ENCODE data around the gene CEACAM1.
"Not testable (repeated sequence)": the region's sequence is repeated elsewhere in the genome, so short reads cannot be mapped to it uniquely, and the experiment has no call there.

Gene CEACAM1

DNA sequence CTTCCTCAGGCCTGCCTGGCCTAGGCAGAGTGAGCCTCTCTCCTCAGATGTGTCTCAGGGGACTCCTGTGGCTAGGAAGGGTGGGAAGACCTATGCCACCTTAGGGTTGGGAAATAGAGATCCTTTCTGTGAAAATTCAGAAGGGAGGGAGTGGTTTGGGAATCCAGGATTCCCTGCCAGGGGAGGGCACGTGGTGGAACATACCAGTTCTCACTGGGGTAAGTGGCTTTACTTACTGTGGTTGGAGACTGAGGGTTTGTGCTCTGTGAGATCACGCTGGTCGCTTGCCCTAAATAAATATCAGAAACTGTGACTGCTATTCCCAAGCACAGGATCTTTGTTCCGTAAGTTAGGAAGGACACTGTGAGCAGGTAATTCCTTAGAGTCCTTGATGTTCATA, 16.9 kb downstream of the CEACAM1 start:
- peaks cover 7% of the 10 kb centered on the region; the same call in 1 of the 2 replicates for H3K4me1 ChIP-seq (ENCODE audit: control insufficient read depth, insufficient read depth, low read length)

DNA sequence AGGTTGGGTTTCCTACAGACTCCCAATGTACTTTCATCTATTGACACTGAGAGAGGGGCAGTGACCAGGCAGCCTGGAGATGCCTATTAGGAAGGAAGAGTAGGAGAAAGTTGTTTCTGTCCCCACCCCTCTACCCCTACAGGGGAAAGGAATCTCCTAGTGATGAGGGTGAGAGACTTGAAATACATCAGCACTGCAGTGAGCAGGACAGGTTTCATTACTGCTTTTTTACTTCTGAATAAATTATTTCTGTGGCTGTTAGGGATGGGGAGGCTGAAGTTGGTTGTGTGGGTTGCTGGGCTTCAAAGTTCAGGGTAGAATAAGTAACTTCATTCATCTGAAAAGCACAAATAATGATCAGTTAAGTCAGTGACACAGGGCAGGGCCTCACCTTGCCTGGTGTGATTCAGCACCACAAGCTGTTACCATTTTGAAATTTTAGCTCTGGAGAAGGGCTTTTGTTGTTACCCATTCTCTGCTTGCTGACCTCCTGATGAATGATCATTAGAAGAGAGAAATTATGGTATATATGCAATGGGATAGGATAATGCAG, 19.3 kb downstream of the CEACAM1 start:
- Histone ChIP-seq H3K27ac (ENCODE audit: low read depth, low read length) (no peak overlapping the region), H3K27me3 (ENCODE audit: control insufficient read depth, insufficient read depth, low read length) (no peaks in the 10 kb centered on the region), H3K4me1 (ENCODE audit: control insufficient read depth, insufficient read depth, low read length) (peaks cover 7% of the 10 kb centered on the region; the same call in 1 of the 2 replicates), H3K9me3 (ENCODE audit: control insufficient read depth, insufficient read depth, low read length) (no peaks in the 10 kb centered on the region), H3K4me3 (ENCODE audit: low read depth, low read length) (no peak overlapping the region), H3K36me3 (ENCODE audit: control insufficient read depth, insufficient read depth, low read length) (no peaks in the 10 kb centered on the region), H3K9ac (ENCODE audit: low read depth, low read length) (no peak overlapping the region)

More for the DNA sequence above, 16.9 kb downstream of the CEACAM1 start:
- Histone ChIP-seq H3K36me3 (ENCODE audit: control insufficient read depth, insufficient read depth, low read length) (no peaks in the 10 kb centered on the region), H3K9ac (ENCODE audit: low read depth, low read length) (no peak overlapping the region), H3K27ac (ENCODE audit: low read depth, low read length) (no peak overlapping the region), H3K9me3 (ENCODE audit: control insufficient read depth, insufficient read depth, low read length) (no peaks in the 10 kb centered on the region), H3K4me3 (ENCODE audit: low read depth, low read length) (no peak overlapping the region), H3K27me3 (ENCODE audit: control insufficient read depth, insufficient read depth, low read length) (no peaks in the 10 kb centered on the region)

DNA sequence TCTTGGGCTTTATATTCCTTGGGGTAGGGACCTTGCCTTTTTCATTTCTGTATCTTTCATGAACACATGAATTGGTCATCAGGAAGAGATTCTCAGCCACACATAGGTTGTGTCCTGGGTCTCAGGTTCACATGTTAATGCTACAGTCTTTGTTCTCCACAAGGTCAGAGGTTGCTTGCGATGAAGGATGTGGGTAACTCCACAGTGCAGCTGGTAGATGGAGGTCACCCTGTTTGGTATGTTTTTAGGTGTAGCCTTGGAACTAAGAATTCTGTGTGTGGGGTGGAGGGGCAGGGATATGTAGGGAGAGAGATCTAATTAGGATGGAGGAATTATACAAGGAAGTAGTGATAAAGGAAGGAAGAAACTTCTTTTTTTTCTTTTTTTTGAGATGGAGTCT, 23.2 kb downstream of the CEACAM1 start:
- no peaks in the 10 kb centered on the region for H3K27me3 ChIP-seq (ENCODE audit: control insufficient read depth, insufficient read depth, low read length)
- no peak overlapping the region for H3K27ac ChIP-seq (ENCODE audit: low read depth, low read length)
- H3K9ac ChIP-seq (ENCODE audit: low read depth, low read length): no peak overlapping the region
- no peaks in the 10 kb centered on the region for H3K9me3 ChIP-seq (ENCODE audit: control insufficient read depth, insufficient read depth, low read length)
- no peak overlapping the region for H3K4me3 ChIP-seq (ENCODE audit: low read depth, low read length)
- no peaks in the 10 kb centered on the region for H3K36me3 ChIP-seq (ENCODE audit: control insufficient read depth, insufficient read depth, low read length)
- peaks cover 3% of the 10 kb centered on the region; the same call in 1 of the 2 replicates for H3K4me1 ChIP-seq (ENCODE audit: control insufficient read depth, insufficient read depth, low read length)

DNA sequence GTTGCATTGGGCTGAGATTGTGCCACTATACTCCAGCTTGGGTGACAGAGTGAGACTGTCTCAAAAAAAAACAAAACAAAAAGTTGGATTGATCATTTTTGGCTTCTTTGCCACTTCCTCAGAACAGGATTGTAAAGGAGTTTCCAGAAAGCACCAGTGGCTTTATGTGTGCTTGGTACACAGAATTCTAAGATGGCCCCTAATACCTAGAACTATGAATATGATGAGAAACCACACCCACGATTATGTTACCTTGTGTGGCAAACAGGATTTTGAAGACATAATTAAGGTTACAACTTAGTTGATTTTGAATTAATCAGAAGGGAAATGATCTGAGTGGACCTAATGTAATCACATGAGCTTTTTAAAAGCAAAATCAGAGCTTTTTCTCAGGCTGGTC, 26.5 kb downstream of the CEACAM1 start:
- Histone ChIP-seq H3K9ac (ENCODE audit: low read depth, low read length) (no peak overlapping the region), H3K4me3 (ENCODE audit: low read depth, low read length) (no peak overlapping the region), H3K9me3 (ENCODE audit: control insufficient read depth, insufficient read depth, low read length) (no peaks in the 10 kb centered on the region), H3K27me3 (ENCODE audit: control insufficient read depth, insufficient read depth, low read length) (no peaks in the 10 kb centered on the region; the same call in 1 of the 2 replicates), H3K27ac (ENCODE audit: low read depth, low read length) (no peak overlapping the region), H3K36me3 (ENCODE audit: control insufficient read depth, insufficient read depth, low read length) (no peaks in the 10 kb centered on the region), H3K4me1 (ENCODE audit: control insufficient read depth, insufficient read depth, low read length) (peaks cover 12% of the 10 kb centered on the region)

DNA sequence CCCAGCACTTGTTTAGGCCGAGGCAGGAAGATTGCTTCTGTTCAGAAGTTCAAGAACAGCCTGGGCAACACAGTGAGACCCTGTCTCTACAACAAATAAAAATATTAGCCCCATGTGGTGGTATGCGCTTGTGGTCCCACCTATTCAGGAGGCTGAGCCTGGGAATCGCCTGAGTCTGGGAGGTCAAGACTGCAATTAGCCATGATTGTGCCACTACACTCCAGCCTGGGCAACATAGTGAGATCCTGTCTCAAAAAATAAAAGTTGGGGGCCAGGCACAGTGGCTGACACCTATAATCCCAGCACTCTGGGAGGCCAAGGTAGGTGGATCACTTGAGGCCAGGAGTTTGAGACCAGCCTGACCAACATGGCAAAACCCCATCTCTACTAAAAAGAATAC, 27.0 kb downstream of the CEACAM1 start:
- not testable (repeated sequence) for H3K9ac ChIP-seq (ENCODE audit: low read depth, low read length); H3K27ac ChIP-seq (ENCODE audit: low read depth, low read length); H3K36me3 ChIP-seq (ENCODE audit: control insufficient read depth, insufficient read depth, low read length); H3K4me3 ChIP-seq (ENCODE audit: low read depth, low read length); H3K9me3 ChIP-seq (ENCODE audit: control insufficient read depth, insufficient read depth, low read length); H3K27me3 ChIP-seq (ENCODE audit: control insufficient read depth, insufficient read depth, low read length)
- H3K4me1 ChIP-seq (ENCODE audit: control insufficient read depth, insufficient read depth, low read length): peaks cover 12% of the 10 kb centered on the region

DNA sequence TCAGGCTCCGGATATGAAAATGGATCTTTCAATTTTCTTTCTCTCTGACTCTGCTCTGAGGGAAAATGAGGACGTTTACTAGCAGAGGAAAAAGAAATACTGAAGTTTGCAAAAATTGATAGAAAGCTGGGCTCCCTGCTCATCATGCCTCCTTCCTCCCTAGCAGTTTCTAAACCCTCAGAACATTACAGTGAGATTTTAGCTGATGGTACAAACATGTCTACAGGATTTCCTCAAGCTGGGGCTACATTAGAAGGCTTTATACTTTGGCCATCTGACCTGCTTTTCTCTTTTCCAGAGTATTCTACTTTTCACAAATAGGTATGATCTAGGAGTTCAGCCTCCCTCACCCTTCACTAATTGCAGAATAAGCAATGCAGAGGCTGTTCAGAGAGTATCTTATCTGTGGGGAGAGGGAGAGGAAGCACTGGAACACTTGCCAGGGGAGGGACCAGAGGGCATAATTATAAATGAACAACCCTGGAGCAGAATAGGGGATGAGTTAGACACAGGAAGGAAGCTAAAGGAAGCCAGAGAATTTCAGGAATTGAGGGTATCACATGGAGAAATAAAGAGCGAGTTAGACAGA, 30.0 kb downstream of the CEACAM1 start:
- H3K4me1 ChIP-seq (ENCODE audit: control insufficient read depth, insufficient read depth, low read length): peaks cover 12% of the 10 kb centered on the region
- no peak overlapping the region for H3K9ac ChIP-seq (ENCODE audit: low read depth, low read length)
- H3K9me3 ChIP-seq (ENCODE audit: control insufficient read depth, insufficient read depth, low read length): no peaks in the 10 kb centered on the region
- H3K27me3 ChIP-seq (ENCODE audit: control insufficient read depth, insufficient read depth, low read length): no peaks in the 10 kb centered on the region; the same call in 1 of the 2 replicates
- H3K4me3 ChIP-seq (ENCODE audit: low read depth, low read length): no peak overlapping the region
- H3K36me3 ChIP-seq (ENCODE audit: control insufficient read depth, insufficient read depth, low read length): no peaks in the 10 kb centered on the region
- H3K27ac ChIP-seq (ENCODE audit: low read depth, low read length): no peak overlapping the region

DNA sequence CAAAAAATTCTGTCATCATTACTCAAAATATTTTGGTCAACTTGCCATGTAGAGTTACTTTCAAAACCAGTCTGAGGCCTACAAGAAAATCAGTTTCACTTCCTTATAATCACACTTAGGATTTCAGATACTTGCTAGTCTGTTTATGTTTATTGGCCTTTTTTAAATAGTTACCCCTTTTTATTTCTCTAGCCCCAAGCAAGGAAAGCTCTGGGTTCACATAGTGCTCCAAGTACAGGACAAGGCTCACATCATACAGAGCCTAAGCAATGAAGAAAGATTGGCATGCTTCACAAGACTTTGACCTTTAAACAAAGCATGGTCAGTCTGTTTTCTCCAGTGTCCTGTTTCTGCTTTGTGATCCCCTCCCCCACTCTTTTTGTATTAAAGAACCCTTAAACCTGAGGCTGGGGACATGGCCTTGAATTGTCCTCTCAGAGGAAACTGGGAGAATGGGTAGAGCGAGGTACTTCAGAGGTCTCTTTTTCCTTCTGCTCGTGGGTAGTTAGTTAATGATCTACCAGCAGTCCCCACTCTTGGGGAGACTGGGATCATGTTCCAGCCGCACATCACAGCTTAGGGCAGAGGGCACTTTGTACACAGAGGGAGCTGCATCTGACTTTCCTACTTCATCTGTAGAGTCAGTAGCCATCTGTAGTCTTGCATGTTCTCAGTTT, 30.7 kb downstream of the CEACAM1 start:
- H3K36me3 ChIP-seq (ENCODE audit: control insufficient read depth, insufficient read depth, low read length): no peaks in the 10 kb centered on the region
- no peaks in the 10 kb centered on the region; the same call in 1 of the 2 replicates for H3K27me3 ChIP-seq (ENCODE audit: control insufficient read depth, insufficient read depth, low read length)
- no peak overlapping the region for H3K9ac ChIP-seq (ENCODE audit: low read depth, low read length)
- H3K4me3 ChIP-seq (ENCODE audit: low read depth, low read length): no peak overlapping the region
- H3K27ac ChIP-seq (ENCODE audit: low read depth, low read length): no peak overlapping the region
- H3K9me3 ChIP-seq (ENCODE audit: control insufficient read depth, insufficient read depth, low read length): no peaks in the 10 kb centered on the region
- peaks cover 12% of the 10 kb centered on the region for H3K4me1 ChIP-seq (ENCODE audit: control insufficient read depth, insufficient read depth, low read length)

DNA sequence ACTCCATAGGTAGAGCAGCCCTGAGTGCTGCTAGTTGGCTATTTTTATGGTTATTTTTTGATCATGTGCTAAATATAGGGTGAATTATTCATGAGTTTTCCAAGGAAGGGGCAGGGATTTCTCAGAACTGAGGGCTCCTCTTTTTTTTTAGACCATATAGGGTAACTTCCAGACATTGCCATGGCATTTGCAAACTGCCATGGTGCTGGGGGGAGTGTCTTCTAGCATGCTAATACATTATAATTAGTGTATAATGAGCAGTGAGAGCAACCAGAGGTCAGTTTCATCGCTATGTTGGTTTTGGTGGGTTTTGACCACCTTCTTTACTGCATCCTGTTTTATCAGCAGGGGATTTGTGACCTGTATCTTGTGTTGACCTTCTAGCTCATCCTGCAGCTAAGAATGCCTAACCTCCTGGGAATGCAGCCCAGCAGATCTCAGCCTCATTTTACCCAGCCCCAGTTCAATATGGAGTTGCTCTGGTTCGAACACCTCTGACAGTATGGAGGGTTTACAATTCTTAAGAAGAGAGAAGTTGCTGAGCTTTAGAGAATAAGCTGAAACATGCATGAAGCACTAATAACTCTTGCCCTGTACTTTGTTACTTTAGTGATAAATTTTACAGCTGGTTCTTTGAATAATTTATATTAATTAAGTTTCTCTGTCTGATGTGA, 31.7 kb downstream of the CEACAM1 start:
- no peaks in the 10 kb centered on the region for H3K36me3 ChIP-seq (ENCODE audit: control insufficient read depth, insufficient read depth, low read length)
- peaks cover 12% of the 10 kb centered on the region for H3K4me1 ChIP-seq (ENCODE audit: control insufficient read depth, insufficient read depth, low read length)
- no peak overlapping the region for H3K27ac ChIP-seq (ENCODE audit: low read depth, low read length)
- H3K9me3 ChIP-seq (ENCODE audit: control insufficient read depth, insufficient read depth, low read length): no peaks in the 10 kb centered on the region
- no peak overlapping the region for H3K4me3 ChIP-seq (ENCODE audit: low read depth, low read length)
- no peak overlapping the region for H3K9ac ChIP-seq (ENCODE audit: low read depth, low read length)
- no peaks in the 10 kb centered on the region; the same call in 1 of the 2 replicates for H3K27me3 ChIP-seq (ENCODE audit: control insufficient read depth, insufficient read depth, low read length)

DNA sequence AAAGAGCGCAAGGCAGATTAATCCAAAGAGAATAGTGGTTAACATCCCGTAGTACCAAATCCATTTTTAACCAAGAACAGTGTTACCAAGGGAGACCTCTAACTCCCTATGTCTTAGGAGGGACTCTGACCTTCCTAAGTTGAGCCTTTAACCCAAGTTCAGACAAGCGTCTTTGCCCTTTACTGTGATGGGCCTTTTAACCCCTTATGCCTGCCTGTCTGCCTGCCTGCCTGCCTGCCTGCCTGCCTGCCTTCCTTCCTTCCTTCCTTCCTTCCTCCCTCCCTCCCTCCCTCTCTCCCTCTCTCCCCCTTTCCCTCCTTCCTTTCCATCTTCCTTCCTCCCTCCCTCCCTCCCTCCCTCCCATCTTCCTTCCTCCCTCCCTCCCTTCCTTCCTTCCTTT, 32.6 kb downstream of the CEACAM1 start:
- Histone ChIP-seq H3K36me3 (ENCODE audit: control insufficient read depth, insufficient read depth, low read length) (no peaks in the 10 kb centered on the region), H3K9ac (ENCODE audit: low read depth, low read length) (no peak overlapping the region), H3K9me3 (ENCODE audit: control insufficient read depth, insufficient read depth, low read length) (no peaks in the 10 kb centered on the region), H3K27me3 (ENCODE audit: control insufficient read depth, insufficient read depth, low read length) (no peaks in the 10 kb centered on the region; the same call in 1 of the 2 replicates), H3K27ac (ENCODE audit: low read depth, low read length) (no peak overlapping the region), H3K4me1 (ENCODE audit: control insufficient read depth, insufficient read depth, low read length) (peaks cover 12% of the 10 kb centered on the region), H3K4me3 (ENCODE audit: low read depth, low read length) (no peak overlapping the region)

DNA sequence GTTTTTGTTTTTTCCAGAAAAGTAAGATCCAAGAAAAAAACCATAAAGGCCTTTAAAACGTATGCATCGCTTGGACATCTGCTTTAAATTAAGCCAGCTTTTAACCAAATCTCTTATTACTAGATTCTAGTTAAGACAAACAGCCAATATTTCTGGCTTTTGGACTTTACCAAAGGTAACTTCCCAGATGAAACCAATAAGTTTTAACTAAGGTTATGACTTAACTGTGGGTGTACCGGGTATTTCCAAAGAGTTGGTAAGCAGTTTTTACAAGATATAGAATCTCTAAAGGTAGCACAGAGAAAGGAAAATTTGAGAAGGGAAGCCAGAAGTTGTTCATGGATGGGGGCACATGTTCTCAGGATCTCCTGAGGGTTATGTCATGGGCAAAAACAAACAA, 34.0 kb downstream of the CEACAM1 start:
- H3K4me1 ChIP-seq (ENCODE audit: control insufficient read depth, insufficient read depth, low read length): peaks cover 12% of the 10 kb centered on the region
- H3K27ac ChIP-seq (ENCODE audit: low read depth, low read length): no peak overlapping the region
- no peak overlapping the region for H3K4me3 ChIP-seq (ENCODE audit: low read depth, low read length)
- H3K27me3 ChIP-seq (ENCODE audit: control insufficient read depth, insufficient read depth, low read length): no peaks in the 10 kb centered on the region; the same call in 1 of the 2 replicates
- H3K9me3 ChIP-seq (ENCODE audit: control insufficient read depth, insufficient read depth, low read length): no peaks in the 10 kb centered on the region
- no peaks in the 10 kb centered on the region for H3K36me3 ChIP-seq (ENCODE audit: control insufficient read depth, insufficient read depth, low read length)
- no peak overlapping the region for H3K9ac ChIP-seq (ENCODE audit: low read depth, low read length)

Measured in HUES48 (cell line).